ENCODE measurements around the gene PRLH.
A peak's percentile ranks its signal among the peaks of the same experiment; 100 is the strongest.

PRLH gene

DNA sequence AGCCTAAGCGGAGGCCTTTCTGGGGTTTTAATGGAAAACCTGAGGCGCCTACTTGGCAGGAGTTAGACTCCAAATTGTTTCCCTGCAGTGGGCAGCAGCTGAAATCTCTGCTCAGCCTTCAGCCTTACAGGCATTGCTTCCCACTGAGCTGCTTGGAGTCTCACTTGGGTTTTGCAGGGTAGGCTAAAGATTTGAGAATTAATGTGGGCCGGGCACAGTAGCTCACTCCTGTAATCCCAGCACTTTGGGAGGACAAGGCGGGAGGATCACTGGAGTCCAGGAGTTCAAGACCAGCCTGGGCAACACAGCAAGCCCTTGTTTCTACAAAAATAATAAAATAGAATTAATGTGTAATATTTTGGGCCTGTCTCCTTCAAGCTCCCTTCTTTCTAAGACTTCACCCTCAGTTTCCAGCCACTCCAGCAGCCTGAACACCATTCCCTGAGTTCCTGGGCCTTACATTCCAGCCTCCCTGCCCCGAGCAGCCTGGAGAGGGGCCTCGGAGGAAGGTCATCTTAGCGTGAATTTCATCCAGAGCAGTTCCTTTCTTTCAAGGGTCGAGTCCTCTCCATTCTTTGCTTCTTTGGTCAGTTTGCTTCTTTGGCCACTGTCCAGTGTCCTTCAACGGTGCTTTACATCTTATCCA is 33.2 kb downstream of the PRLH start:
- no peaks in the 10 kb centered on the region for H3K27me3 ChIP-seq (ENCODE audit: insufficient read depth, low read length, poor library complexity, severe bottlenecking)
- H3K36me3 ChIP-seq (ENCODE audit: insufficient read depth, low read length), result no peaks in the 10 kb centered on the region
- no peaks in the 10 kb centered on the region for H3K9me2 ChIP-seq (replicated peaks; ENCODE audit: low read depth, low read length)
- no peak overlapping the region for H2AFZ ChIP-seq (ENCODE audit: low read length)
- TF ChIP-seq EZH2phosphoT487 (IDR thresholded peaks at IDR 0.05; ENCODE audit: borderline replicate concordance), result no peak
- TF ChIP-seq, protein P1, sequence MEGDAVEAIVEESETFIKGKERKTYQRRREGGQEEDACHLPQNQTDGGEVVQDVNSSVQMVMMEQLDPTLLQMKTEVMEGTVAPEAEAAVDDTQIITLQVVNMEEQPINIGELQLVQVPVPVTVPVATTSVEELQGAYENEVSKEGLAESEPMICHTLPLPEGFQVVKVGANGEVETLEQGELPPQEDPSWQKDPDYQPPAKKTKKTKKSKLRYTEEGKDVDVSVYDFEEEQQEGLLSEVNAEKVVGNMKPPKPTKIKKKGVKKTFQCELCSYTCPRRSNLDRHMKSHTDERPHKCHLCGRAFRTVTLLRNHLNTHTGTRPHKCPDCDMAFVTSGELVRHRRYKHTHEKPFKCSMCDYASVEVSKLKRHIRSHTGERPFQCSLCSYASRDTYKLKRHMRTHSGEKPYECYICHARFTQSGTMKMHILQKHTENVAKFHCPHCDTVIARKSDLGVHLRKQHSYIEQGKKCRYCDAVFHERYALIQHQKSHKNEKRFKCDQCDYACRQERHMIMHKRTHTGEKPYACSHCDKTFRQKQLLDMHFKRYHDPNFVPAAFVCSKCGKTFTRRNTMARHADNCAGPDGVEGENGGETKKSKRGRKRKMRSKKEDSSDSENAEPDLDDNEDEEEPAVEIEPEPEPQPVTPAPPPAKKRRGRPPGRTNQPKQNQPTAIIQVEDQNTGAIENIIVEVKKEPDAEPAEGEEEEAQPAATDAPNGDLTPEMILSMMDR (conservative IDR thresholded peaks at IDR 0.05; ENCODE audit: low read length), result no peak
- H3K79me2 ChIP-seq (ENCODE audit: insufficient read depth, low read length), result no peaks in the 10 kb centered on the region
- H3F3A ChIP-seq (ENCODE audit: low read depth), result no peaks in the 10 kb centered on the region
- no peak overlapping the region for H3K4me2 ChIP-seq (ENCODE audit: low read depth, low read length, poor library complexity, severe bottlenecking)
- peaks cover 32% of the 10 kb centered on the region for H3K4me1 ChIP-seq (ENCODE audit: insufficient read depth, low read length, poor library complexity, severe bottlenecking)
- no peak overlapping the region for H3K9ac ChIP-seq (ENCODE audit: low read depth, low read length, poor library complexity, severe bottlenecking)
- H4K20me1 ChIP-seq (ENCODE audit: insufficient read depth, low read length, poor library complexity, severe bottlenecking), result no peaks in the 10 kb centered on the region
- H3K9me3 ChIP-seq (ENCODE audit: insufficient read depth, low read depth, low read length), result no peaks in the 10 kb centered on the region
- H3K4me3 ChIP-seq (ENCODE audit: low read length, poor library complexity, severe bottlenecking), result no peak overlapping the region

DNA sequence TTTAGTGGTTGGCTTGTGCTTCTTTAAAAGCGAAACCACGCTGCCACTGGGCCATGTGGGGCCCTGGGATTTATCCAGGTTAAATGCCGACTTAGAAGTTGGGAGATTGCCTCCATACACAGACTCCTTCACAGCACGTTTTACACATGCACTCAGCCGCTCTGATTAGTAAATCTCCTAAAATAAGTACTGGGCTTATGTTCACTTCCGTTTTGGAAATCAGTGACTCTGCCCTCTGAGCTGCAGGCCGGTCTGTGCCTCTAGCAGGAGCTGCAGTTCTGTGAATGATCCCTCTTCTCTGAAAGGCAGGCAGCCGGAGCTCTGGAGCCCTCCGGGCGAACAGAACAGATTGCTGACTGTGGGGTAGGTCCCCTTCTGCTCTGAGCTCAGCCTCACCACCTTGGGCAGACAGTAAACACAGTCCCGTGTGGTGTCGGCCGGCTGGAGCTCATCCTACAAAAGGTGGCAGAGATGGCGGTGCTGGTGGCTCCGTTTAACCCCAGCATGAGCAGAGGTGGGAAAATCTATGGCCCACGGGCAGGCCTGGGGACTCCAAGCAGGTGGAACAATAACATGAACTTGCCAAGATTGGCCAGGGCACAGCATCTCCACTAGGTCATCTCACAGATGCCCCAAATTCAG is 34.0 kb downstream of the PRLH start:
- Histone ChIP-seq H2AFZ (ENCODE audit: low read length) (no peak overlapping the region; the same call in 1 of the 2 replicates), H3K9me3 (ENCODE audit: insufficient read depth, low read depth, low read length) (no peaks in the 10 kb centered on the region), H3K4me1 (ENCODE audit: insufficient read depth, low read length, poor library complexity, severe bottlenecking) (peaks cover 39% of the 10 kb centered on the region), H3F3A (ENCODE audit: low read depth) (no peaks in the 10 kb centered on the region), H4K20me1 (ENCODE audit: insufficient read depth, low read length, poor library complexity, severe bottlenecking) (no peaks in the 10 kb centered on the region), H3K27me3 (ENCODE audit: insufficient read depth, low read length, poor library complexity, severe bottlenecking) (no peaks in the 10 kb centered on the region), H3K36me3 (ENCODE audit: insufficient read depth, low read length) (no peaks in the 10 kb centered on the region), H3K9ac (ENCODE audit: low read depth, low read length, poor library complexity, severe bottlenecking) (no peak overlapping the region), H3K79me2 (ENCODE audit: insufficient read depth, low read length) (no peaks in the 10 kb centered on the region), H3K4me2 (ENCODE audit: low read depth, low read length, poor library complexity, severe bottlenecking) (no peak overlapping the region), H3K4me3 (ENCODE audit: low read length, poor library complexity, severe bottlenecking) (no peak overlapping the region), H3K9me2 (replicated peaks; ENCODE audit: low read depth, low read length) (no peaks in the 10 kb centered on the region)
- TF ChIP-seq, protein P1 (conservative IDR thresholded peaks at IDR 0.05; ENCODE audit: low read length), result no peak
- no peak for TF ChIP-seq EZH2phosphoT487 (IDR thresholded peaks at IDR 0.05; ENCODE audit: borderline replicate concordance)

DNA sequence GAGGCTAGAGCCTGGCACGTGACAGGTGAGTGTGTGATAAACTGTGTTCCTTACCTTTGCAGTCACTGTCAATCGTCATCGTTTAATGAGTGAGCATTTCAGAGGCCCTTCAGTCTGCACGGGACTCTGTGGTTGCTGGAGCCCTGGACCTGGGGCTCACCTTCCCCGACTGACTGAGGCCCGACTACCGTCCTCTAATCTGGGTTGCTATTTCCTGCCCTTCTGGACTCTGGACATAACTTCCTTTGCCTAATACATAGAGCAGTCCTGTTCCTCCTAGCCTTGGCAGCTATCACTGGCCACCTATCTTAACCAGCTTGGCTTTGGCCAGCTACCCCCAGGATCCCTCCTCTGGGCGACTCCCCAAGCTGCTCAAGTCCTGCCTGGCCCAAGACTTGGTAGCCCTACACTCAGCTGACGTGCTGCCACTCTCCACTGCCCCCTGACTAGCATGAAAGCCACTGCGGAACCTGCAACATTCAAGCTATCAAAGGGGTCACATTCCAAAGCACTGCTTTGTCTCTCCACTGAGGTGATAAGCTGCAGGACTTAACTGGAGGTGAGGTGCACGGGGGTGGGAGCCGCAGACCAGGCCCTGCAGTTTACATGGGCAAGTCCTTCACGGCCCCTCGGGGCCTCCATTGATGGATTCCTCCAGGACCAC is 35.2 kb downstream of the PRLH start:
- H2AFZ ChIP-seq (ENCODE audit: low read length), result 0 out of 2 replicates have a peak overlapping the region, but pooled peaks have one; percentile 35
- no peaks in the 10 kb centered on the region for H3K36me3 ChIP-seq (ENCODE audit: insufficient read depth, low read length)
- peak overlapping the region; percentile 18 for H3K9ac ChIP-seq (ENCODE audit: low read depth, low read length, poor library complexity, severe bottlenecking)

More for the DNA sequence above, 35.2 kb downstream of the PRLH start:
- TF ChIP-seq, protein P1 (conservative IDR thresholded peaks at IDR 0.05; ENCODE audit: low read length), result peak; percentile 53; the same call in 1 of the 2 replicates
- TF ChIP-seq EZH2phosphoT487 (IDR thresholded peaks at IDR 0.05; ENCODE audit: borderline replicate concordance), result no peak
- no peaks in the 10 kb centered on the region for H3K9me3 ChIP-seq (ENCODE audit: insufficient read depth, low read depth, low read length)
- no peak overlapping the region for H3K4me3 ChIP-seq (ENCODE audit: low read length, poor library complexity, severe bottlenecking)
- H4K20me1 ChIP-seq (ENCODE audit: insufficient read depth, low read length, poor library complexity, severe bottlenecking), result no peaks in the 10 kb centered on the region
- peaks cover 44% of the 10 kb centered on the region for H3K4me1 ChIP-seq (ENCODE audit: insufficient read depth, low read length, poor library complexity, severe bottlenecking)
- no peaks in the 10 kb centered on the region for H3K9me2 ChIP-seq (replicated peaks; ENCODE audit: low read depth, low read length)
- H3K27me3 ChIP-seq (ENCODE audit: insufficient read depth, low read length, poor library complexity, severe bottlenecking), result no peaks in the 10 kb centered on the region
- H3F3A ChIP-seq (ENCODE audit: low read depth), result no peaks in the 10 kb centered on the region
- peak overlapping the region; percentile 68 for H3K4me2 ChIP-seq (ENCODE audit: low read depth, low read length, poor library complexity, severe bottlenecking)
- no peaks in the 10 kb centered on the region for H3K79me2 ChIP-seq (ENCODE audit: insufficient read depth, low read length)
